Mesenchymal stem cell (in vitro differentiated cells and primary cell): Measurements from ENCODE around the gene MUC5AC.

Source experiments
- DNase-seq: peaks from one replicate; pipeline ENCODE4 v3.0.0-alpha.2; 2013
- H2AFZ ChIP-seq: one replicate; pipeline ENCODE4 v1.6.1; 2013; ENCODE audit warnings: low read depth, mild to moderate bottlenecking, control low read depth, inconsistent platforms, low read length, moderate library complexity
- H2AK5ac ChIP-seq: 2 replicates; pipeline ENCODE4 v1.6.1; 2013; ENCODE audit warnings: low read length, moderate library complexity, mild to moderate bottlenecking, inconsistent platforms; ENCODE audit not compliant: severe bottlenecking
- H2BK120ac ChIP-seq: one replicate; pipeline ENCODE4 v1.6.1; 2013; ENCODE audit warnings: low read depth, mild to moderate bottlenecking, inconsistent platforms, low read length, moderate library complexity
- H2BK12ac ChIP-seq, 2 experiments: one replicate each; pipeline ENCODE4 v1.6.1; 2013; ENCODE audit warnings: inconsistent platforms in 2 of 2, low read length in 2 of 2, mild to moderate bottlenecking in 2 of 2, moderate library complexity in 2 of 2, control low read depth in 1 of 2
- H2BK15ac ChIP-seq: one replicate; pipeline ENCODE4 v1.6.1; 2013; ENCODE audit warnings: mild to moderate bottlenecking, low read depth, inconsistent platforms; ENCODE audit not compliant: poor library complexity, severe bottlenecking
- H2BK5ac ChIP-seq: 2 replicates; pipeline ENCODE4 v1.6.1; 2013; ENCODE audit warnings: low read depth, mild to moderate bottlenecking, low read length, control low read depth, inconsistent platforms; ENCODE audit not compliant: poor library complexity, severe bottlenecking
- H3K14ac ChIP-seq, 2 experiments: one replicate each; pipeline ENCODE4 v1.6.1; 2013; ENCODE audit warnings: inconsistent platforms in 2 of 2, low read length in 2 of 2, control low read depth in 1 of 2, mild to moderate bottlenecking in 1 of 2, moderate library complexity in 1 of 2
- H3K18ac ChIP-seq, 2 experiments: one replicate each; pipeline ENCODE4 v1.6.1; 2013; ENCODE audit warnings: inconsistent platforms in 2 of 2, low read length in 2 of 2, control low read depth in 1 of 2, low read depth in 1 of 2, mild to moderate bottlenecking in 1 of 2
- H3K23ac ChIP-seq, 2 experiments: one replicate each; pipeline ENCODE4 v1.6.1; 2013; ENCODE audit warnings: inconsistent platforms in 2 of 2, low read length in 2 of 2, mild to moderate bottlenecking in 2 of 2, moderate library complexity in 2 of 2, control low read depth in 1 of 2
- H3K27ac ChIP-seq: 2 replicates; pipeline ENCODE4 v1.5.1; 2013; ENCODE audit warnings: mild to moderate bottlenecking, moderate library complexity, low read length, control low read depth, inconsistent platforms; ENCODE audit not compliant: poor library complexity, severe bottlenecking
- H3K27me3 ChIP-seq, 2 experiments: 2 replicates each; pipeline versions ENCODE4 v1.6.1 to v1.7.0; 2013; ENCODE audit warnings: low read length in 2 of 2, mild to moderate bottlenecking in 2 of 2, moderate library complexity in 2 of 2, control low read depth in 1 of 2, inconsistent platforms in 1 of 2; ENCODE audit not compliant: control insufficient read depth in 1 of 2, insufficient read depth in 1 of 2
- H3K36me3 ChIP-seq, 2 experiments: 2 replicates each; pipeline versions ENCODE4 v1.6.1 to v1.7.0; 2013; ENCODE audit warnings: low read length in 2 of 2, control low read depth in 1 of 2, inconsistent platforms in 1 of 2, low read depth in 1 of 2, mild to moderate bottlenecking in 1 of 2; ENCODE audit not compliant: insufficient read depth in 2 of 2, control insufficient read depth in 1 of 2
- H3K4ac ChIP-seq, 2 experiments: one replicate each; pipeline ENCODE4 v1.6.1; 2013; ENCODE audit warnings: inconsistent platforms in 2 of 2, low read length in 2 of 2, mild to moderate bottlenecking in 2 of 2, moderate library complexity in 2 of 2, control low read depth in 1 of 2, low read depth in 1 of 2
- H3K4me1 ChIP-seq: 2 replicates; pipeline ENCODE4 v1.6.1; 2013; ENCODE audit warnings: low read depth, low read length, control low read depth; ENCODE audit not compliant: control insufficient read depth, insufficient read depth
- H3K4me2 ChIP-seq: 2 replicates; pipeline ENCODE4 v1.6.1; 2013; ENCODE audit warnings: low read length, mild to moderate bottlenecking, inconsistent platforms; ENCODE audit not compliant: poor library complexity, severe bottlenecking
- H3K4me3 ChIP-seq, 2 experiments: 2 replicates each; pipeline versions ENCODE4 v1.5.1 to v1.7.0; 2013; ENCODE audit warnings: low read length in 2 of 2, mild to moderate bottlenecking in 2 of 2, control low read depth in 1 of 2, low read depth in 1 of 2; ENCODE audit not compliant: insufficient read depth in 1 of 2
- H3K79me1 ChIP-seq: replicated peaks from 2 replicates; pipeline ENCODE4 v1.6.1; 2013; ENCODE audit warnings: mild to moderate bottlenecking, control low read depth, low read length, inconsistent platforms; ENCODE audit not compliant: poor library complexity, severe bottlenecking
- H3K9ac ChIP-seq: 2 replicates; pipeline ENCODE4 v1.7.0; 2013; ENCODE audit warnings: mild to moderate bottlenecking, low read length, moderate library complexity
- H3K9me3 ChIP-seq: 2 replicates; pipeline ENCODE4 v1.7.0; 2013; ENCODE audit warnings: mild to moderate bottlenecking, low read length; ENCODE audit not compliant: control insufficient read depth
- H4K8ac ChIP-seq: one replicate; pipeline ENCODE4 v1.6.1; 2013; ENCODE audit warnings: inconsistent platforms, mild to moderate bottlenecking, low read length, moderate library complexity
- H4K91ac ChIP-seq: one replicate; pipeline ENCODE4 v1.6.1; 2013; ENCODE audit warnings: mild to moderate bottlenecking, low read length, inconsistent platforms
- WGBS: methylation state at CpG from one replicate; pipeline ENCODE4 v1.1.7; 2013; ENCODE audit warnings: mixed read lengths; 5-methylcytosine and 5-hydroxymethylcytosine counted together

MUC5AC gene

GRCh38 chr11:1220941-1221721 lies 63.4 kb downstream of the MUC5AC start:
- Histone ChIP-seq H3K4ac (no peak overlapping the region), H3K4me1 (no peaks in the 10 kb centered on the region), H3K79me1 (no peaks in the 10 kb centered on the region), H2BK5ac (no peak overlapping the region), H4K8ac (no peak overlapping the region), H2AK5ac (no peak overlapping the region), H2BK120ac (no peak overlapping the region), H4K91ac (peak overlapping the region; percentile 39), H3K4me2 (no peak overlapping the region), H3K36me3 (no peaks in the 10 kb centered on the region), H3K23ac (no peak overlapping the region), H3K27ac (no peak overlapping the region), H3K9me3 (no peaks in the 10 kb centered on the region), H3K14ac (no peak overlapping the region), H2BK15ac (no peak overlapping the region), H3K4me3 (no peak overlapping the region), H3K27me3 (peaks cover 10 to 38% of the 10 kb centered on the region in 2 experiments), H3K9ac (no peak overlapping the region), H2AFZ (no peak overlapping the region), H3K18ac (no peak overlapping the region), H2BK12ac (no peak overlapping the region)
- 82% methylated on average over 28 of the region's 28 CpGs for WGBS
- no peak for DNase-seq

- Histone ChIP-seq H3K27me3 (peaks cover 10 to 44% of the 10 kb centered on the region in 2 experiments), H2BK15ac (no peak overlapping the region), H2BK5ac (no peak overlapping the region), H3K36me3 (no peaks in the 10 kb centered on the region), H4K91ac (no peak overlapping the region), H2BK12ac (no peak overlapping the region), H3K18ac (no peak overlapping the region), H3K9ac (no peak overlapping the region), H2BK120ac (no peak overlapping the region), H2AK5ac (no peak overlapping the region), H3K4me1 (peaks cover 2% of the 10 kb centered on the region), H3K4me2 (no peak overlapping the region), H3K23ac (no peak overlapping the region), H2AFZ (no peak overlapping the region), H3K14ac (no peak overlapping the region), H3K27ac (no peak overlapping the region), H3K4ac (no peak overlapping the region), H3K79me1 (no peaks in the 10 kb centered on the region), H3K9me3 (no peaks in the 10 kb centered on the region), H3K4me3 (no peak overlapping the region), H4K8ac (no peak overlapping the region)
- 93% methylated on average over 23 of the region's 23 CpGs for WGBS
- DNase-seq = no peak
Observed at GRCh38 chr11:1221848-1222311, 64.1 kb downstream of the MUC5AC start.

DNA sequence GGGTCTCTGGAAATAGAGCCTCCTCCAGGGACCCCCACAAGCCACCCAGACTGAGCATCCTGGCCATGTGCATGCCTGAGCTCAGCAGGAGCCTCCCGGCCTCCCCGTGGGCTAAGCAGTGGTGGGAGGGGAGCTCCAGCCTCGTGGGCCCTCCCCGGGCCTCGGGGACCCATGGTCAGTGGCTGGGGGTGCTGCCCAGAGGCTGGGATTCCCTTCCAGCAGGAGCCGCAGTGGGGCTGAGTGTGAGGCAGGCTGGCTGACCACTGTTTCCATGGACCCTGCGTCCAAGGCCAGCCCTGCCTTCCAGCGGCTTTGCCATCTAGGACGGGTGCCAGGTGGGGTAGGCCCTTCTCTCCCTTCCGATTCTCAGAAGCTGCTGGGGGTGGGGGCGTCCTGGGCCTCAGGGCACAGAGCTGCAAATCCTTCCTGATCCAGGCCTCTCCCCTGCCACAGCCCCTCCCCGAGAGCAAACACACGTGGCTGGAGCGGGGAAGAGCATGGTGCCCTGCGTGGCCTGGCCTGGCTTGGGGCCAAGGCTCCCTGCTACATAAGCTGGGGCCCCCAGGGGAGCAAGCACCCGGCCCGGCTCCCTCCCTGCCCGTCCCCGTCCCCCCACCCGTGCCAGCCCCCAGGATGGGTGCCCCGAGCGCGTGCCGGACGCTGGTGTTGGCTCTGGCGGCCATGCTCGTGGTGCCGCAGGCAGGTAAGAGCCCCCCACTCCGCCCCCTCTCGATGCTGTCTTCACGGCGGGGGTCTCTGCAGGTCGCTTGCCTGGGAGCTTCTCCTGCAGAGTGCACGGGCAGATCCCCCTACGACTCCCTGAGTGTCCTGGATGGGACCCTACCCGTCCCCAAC lies 65.0 kb downstream of the MUC5AC start, which contains the start of gene MUC5B:
Gene MUC5B, plus strand, starts transcription at position 576 of the 855 bp plus-strand sequence. Its CDS starts 58 bp downstream, at position 634.
- Histone ChIP-seq H2BK15ac (no peak within 1 kb of the TSS), H3K18ac (no peak within 1 kb of the TSS), H3K9ac (no peak within 1 kb of the TSS), H3K27ac (no peak within 1 kb of the TSS), H2BK12ac (no peak within 1 kb of the TSS), H3K4me2 (no peak within 1 kb of the TSS), H3K4me1 (peaks cover 2% of the 10 kb centered on the region), H4K8ac (no peak within 1 kb of the TSS), H2BK120ac (no peak within 1 kb of the TSS), H4K91ac (no peak within 1 kb of the TSS), H2AK5ac (no peak within 1 kb of the TSS), H3K27me3 (peaks cover 10 to 49% of the 10 kb centered on the region in 2 experiments), H3K9me3 (no peaks in the 10 kb centered on the region), H3K23ac (no peak within 1 kb of the TSS), H3K36me3 (no peaks in the 10 kb centered on the region), H3K14ac (no peak within 1 kb of the TSS), H2BK5ac (no peak within 1 kb of the TSS), H2AFZ (no peak within 1 kb of the TSS), H3K79me1 (no peaks in the 10 kb centered on the region), H3K4me3 (no peak within 1 kb of the TSS), H3K4ac (no peak within 1 kb of the TSS)
- no peak for DNase-seq
- whole genome bisulfite sequencing = 88% methylated on average over 34 of the region's 36 CpGs
